HPDE6-E6E7 (cell line): Measurements from ENCODE around the gene EHF.

Experiments used
- DNase-seq: peaks from one replicate; pipeline ENCODE4 v3.0.0; 2011; ENCODE audit warnings: missing footprints; ENCODE audit errors: extremely low spot score

EHF gene

GRCh38 chr11:34644669-34645406, 23.9 kb downstream of the EHF start:
- DNase-seq = no peak

- no peak for DNase-seq
These were observed 25.5 kb downstream of the EHF start for GRCh38 chr11:34646431-34646830.

GRCh38 chr11:34647131-34647530, 26.2 kb downstream of the EHF start:
- no peak for DNase-seq

DNA sequence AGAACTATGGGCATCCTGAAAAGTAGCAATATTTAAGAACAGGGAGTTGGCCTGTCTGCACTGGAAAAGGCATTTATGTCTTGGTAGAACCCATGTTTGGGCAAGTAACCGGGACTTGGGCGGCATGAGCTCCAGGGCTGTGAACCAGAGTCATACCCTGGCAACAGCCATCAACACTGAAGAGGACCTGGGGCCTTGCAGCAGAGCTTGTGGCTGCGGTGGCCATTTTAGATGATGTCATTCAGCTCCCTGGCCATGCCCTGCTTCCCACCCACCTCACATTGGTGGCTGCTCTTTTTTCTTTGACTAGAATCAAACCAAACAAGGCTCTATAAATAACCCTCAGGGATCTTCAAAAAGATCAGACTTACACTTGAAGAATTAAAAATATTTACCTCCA, 26.6 kb downstream of the EHF start:
- no peak for DNase-seq

- no peak for DNase-seq
These were observed 27.1 kb downstream of the EHF start for GRCh38 chr11:34648036-34648435.

DNA sequence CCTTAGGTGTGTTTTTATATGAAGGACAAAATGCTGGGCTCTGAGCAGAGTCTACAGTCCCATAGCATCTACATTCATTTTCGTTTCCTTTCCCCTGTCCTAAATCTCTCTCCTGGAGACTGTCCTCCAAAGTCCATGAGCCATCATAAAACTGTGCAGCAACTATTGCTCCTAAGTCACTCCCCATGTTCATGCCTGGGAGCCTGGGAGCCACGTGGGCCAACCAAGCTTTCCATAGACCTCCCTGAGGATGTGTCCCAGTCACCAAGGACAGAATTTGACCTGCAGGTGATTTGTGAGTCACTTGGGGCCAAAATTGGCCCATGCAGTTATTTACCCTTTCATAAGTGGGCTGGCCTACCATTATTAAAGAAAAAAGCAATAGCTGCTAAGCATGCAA, 28.7 kb downstream of the EHF start:
- DNase-seq = no peak

DNA sequence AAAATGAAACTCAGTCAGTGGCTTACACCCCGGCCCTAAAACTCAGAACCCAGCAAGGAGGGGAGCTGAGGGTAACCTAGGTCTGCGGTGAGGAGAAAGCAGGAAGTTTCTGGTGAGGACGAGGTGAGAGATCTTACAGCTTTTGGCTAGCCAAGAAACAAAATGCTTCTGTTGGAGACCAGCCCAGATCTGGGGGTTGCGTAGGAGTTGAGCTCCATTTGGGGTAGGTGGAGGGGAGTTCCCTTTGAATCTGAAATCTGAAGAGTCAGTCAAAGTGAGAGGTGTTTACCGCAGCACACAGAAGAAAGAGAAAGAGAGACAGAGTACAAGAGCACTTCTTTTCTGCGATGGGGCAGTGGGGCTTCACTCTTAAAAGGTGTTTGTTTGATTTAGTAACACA, 29.6 kb downstream of the EHF start:
- DNase-seq = no peak

- no peak for DNase-seq
These were observed 30.7 kb downstream of the EHF start for GRCh38 chr11:34651551-34651950.

- no peak for DNase-seq
These were observed 31.5 kb downstream of the EHF start for GRCh38 chr11:34652191-34652973.

DNA sequence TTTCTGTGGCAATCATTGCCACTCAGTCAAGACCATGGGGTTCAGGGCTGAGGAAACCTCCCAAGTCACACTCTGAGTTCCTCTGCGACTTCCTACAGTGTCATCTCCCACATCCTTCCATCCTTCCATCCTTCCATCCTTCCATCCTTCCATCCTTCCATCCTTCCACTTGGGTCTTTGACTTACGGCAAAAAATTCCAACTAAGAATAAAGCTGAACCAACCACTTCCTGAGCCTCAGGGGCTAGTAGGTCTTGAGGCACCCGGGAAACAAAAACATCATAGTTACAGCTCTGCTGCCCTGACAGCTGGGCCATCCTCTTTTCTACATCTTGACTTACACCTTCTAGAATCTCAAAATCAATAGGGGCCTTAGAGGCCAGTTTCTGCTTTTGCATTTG, 32.1 kb downstream of the EHF start:
- no peak for DNase-seq

DNA sequence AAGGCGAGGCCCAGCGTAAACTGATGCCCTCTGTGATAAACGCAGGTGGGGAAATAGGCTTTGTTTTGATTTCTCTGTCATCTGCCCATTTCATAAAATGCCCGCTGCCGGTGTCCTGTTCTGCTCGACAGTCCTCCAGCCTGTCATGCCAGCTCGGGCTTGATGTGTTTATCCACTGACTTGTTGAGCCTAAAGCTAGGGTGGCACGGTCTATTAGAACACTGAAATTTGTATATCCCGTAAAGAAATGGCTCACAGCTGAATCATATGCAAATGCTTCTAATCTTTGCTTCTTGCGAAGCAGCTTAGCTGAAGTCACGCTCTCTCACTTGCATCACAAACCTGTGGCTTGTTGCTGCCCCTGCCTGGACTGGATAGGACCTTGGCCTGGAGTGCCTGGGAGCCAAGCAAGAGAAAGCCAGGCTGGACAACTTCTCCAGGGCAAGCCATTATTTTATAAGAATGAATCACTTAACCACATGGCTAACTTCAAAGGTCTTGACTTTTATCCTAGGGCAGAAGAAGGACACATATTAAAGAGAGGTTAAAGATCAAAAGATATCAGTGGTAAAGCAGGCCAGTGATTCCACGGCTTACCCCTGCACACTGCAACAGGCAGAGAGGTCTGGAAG, 33.1 kb downstream of the EHF start:
- DNase-seq = peak; percentile 66

DNA sequence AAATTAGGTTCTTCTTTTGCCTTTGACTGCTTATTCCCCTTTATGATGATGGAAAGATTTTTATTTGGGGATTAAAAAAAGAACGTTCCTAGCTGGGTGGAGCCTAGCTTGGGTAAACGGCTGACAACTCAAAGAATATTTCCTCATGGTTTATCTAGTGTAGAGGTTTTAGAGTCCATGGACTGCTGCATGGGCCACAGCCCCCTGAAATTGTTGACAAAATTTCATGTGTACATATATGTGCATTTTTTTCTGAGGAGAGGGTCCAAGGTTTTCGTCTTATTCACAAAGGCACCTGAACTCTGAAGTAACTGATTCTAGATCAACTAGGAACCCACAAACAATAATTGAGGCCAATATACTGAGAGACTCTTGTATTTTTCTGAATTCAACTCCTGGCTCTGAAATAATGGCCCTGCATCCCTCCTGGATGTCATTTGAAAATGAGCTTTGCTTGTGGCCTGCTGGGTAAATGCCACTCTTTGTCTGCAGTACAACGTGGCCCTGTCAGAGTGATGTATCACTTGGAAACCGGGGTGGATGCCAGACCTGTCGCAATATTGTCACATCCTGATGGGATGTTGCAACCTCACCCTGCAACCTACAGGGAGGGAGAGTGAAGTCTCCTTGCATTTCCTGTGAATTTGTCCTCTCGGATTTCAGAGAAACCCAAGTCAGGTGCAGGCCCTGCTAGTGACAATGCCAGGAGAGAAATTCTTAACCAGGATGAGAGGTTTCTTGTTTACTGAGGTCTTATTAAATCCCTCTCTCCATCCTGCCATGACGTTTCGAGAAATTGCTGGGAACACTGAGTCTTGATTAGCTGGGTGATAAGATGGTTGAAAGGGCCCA, 33.8 kb downstream of the EHF start:
- no peak for DNase-seq

DNA sequence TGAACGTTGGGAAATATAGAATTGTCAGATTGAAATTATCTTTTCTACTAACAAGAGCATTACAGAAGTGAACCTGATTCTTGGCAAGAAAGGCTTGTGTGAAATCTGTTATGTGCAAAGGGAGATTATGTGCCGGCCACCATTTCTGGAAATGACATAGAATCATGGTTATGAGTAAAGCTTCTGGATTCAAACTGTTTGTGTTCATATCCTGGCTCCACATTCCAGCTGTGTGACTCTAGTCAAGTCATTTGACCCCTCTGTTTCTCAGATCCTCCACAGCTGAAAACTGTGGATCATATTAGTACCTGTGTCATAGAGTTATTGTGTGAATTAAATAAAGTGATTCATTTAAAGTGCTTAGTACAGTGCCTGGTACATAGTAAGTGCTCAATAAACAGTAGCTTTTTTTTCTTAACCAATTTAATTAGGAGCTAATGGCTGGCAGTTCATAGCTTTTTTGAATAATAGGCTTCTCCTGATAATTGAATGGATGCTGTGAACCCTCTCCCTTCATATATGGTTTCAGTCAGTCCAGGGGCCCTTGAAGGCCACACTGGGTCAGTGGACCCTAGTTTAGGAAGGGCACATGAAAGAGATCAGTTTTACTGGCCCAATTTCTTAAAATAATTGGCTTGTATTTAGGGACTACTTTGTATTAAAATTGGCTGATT, 34.6 kb downstream of the EHF start:
- no peak for DNase-seq

- DNase-seq = no peak
These were observed 35.3 kb downstream of the EHF start for GRCh38 chr11:34656062-34656720.

DNA sequence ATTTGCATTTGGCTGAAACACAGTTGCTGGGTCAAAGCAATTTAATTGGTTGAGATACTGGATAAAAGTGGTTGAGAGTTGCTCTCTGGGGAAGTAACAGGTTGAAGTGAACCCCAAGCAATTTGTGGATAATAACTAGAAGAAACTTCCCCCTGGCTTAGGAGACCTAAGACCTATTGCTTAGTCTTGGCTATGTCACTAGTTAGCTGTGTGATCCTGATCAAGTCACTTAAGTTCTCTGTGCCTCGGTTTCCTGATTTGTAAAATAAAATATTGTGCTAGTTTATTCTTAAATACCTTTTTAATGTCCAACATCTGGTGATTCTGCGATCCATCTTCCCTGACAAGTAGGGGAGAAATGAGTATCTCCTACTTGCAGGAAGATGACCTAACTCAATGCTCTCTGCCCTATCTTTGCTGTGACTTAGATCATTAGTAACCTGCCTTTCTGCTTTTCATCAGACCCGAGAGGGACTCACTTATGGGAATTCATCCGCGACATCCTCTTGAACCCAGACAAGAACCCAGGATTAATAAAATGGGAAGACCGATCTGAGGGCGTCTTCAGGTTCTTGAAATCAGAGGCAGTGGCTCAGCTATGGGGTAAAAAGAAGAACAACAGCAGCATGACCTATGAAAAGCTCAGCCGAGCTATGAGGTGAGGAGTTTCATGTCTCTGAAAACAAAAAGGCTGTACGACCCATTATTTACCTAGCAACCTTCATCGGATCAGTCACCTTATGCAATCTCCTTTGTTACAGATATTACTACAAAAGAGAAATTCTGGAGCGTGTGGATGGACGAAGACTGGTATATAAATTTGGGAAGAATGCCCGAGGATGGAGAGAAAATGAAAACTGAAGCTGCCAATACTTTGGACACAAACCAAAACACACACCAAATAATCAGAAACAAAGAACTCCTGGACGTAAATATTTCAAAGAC, 37.5 kb downstream of the EHF start:
- DNase-seq = no peak

DNA sequence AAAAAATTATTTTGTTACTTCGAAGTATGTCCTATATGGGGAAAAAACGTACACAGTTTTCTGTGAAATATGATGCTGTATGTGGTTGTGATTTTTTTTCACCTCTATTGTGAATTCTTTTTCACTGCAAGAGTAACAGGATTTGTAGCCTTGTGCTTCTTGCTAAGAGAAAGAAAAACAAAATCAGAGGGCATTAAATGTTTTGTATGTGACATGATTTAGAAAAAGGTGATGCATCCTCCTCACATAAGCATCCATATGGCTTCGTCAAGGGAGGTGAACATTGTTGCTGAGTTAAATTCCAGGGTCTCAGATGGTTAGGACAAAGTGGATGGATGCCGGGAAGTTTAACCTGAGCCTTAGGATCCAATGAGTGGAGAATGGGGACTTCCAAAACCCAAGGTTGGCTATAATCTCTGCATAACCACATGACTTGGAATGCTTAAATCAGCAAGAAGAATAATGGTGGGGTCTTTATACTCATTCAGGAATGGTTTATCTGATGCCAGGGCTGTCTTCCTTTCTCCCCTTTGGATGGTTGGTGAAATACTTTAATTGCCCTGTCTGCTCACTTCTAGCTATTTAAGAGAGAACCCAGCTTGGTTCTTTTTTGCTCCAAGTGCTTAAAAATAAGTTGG, 38.3 kb downstream of the EHF start:
- no peak for DNase-seq

DNA sequence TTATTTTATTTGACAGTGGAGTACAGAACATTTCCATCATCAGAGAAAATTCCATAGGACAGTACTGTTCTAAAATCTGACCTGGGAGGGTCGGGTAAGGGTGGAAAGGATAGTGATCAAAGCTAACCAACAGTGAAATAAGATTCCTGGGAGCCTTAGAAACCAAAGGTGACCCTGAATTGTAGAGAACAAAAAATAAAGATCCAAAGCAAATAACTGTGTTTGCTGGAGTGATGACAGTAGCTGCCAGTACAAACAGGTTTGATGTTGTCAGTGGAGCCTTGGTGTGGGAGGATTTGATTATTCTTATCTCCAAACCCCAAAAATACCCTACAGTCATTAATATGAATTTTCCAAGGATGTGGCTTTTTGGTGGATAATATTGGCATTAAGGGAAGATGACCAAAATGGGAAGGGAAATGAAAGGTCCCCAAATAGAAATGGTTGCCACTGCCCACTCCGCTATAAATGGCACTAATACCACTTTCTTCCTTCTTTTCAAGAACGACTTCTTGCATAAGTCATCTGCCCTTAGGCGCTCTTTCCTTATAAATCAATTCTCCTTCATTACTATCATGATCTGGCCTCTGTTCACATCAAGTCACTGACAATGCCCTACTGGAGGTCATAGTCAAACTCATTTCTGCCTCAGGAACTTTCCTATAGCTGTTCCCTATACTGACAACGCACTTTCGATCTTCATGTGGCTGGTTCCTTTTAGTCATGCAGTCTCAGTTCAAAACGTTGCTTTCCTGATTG, 44.4 kb downstream of the EHF start:
- no peak for DNase-seq

DNA sequence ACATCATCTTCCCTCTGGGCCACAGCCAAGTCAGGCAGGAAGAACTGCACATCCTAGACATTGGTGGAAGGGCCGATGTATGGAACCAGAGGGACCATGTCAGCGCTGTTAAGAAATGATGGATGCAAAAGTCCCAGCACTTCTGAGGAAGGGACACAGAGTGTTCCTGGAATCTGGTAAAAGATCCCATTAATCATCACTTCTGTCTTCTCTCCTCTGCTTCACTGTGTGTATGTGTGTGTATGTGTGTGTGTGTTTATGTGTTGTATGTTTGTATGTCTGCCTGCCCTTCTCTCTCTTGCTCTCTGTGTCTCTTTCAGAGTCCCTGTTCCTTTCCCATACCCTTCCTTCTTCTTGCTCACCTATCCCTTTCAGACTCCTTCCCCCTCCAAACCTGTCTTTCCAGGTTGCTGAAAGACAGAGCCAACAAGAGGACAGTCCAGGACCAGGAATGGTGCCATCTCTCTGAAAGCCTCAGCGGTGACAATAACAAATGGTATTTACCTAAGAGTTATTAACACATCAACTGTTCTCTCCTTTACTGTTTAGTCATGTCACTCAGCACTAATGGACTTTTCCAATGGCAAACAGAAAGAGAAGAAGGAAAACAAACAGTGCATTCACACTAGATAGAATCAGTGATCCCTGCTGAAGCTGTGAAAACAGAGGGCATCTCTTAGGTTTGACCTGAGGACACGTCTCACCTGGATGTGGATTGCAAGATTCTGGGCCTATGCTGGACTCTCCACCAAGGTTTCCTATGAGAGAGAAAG, 47.1 kb downstream of the EHF start:
- no peak for DNase-seq
